NCI-H1417 treated with DMSO at 0.1 percent for 48 hours (cell line): ENCODE measurements around the gene CCR7.
A peak's percentile ranks its signal among the peaks of the same experiment; 100 is the strongest.
"Not testable (repeated sequence)": the region's sequence is repeated elsewhere in the genome, so short reads cannot be mapped to it uniquely, and the experiment has no call there.

Source experiments
- DNase-seq: peaks from one replicate; lab custom pipeline; 2025; lab: John Stamatoyannopoulos, UW

CCR7 gene

GRCh38 chr17:40597556-40598300 lies 32.5 kb upstream of the CCR7 start:
- no peak for DNase-seq

DNA sequence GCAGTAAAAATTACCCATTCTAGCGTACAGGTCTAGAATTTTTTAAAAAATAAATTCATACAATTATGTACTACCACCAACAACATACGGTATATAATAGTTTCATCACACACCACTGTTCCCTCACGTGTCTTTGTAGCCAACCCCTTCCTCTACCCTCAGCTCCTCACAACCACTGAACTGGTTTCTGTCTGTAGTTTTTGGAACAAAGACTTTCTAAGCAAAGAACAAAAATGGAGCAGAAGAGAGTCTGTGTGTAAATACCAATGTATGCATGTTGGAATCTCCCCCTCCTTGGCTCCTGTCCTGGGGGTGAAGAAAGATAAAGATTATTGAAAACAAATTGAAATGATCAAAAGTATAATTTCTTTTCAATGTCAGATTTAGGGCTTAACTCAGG lies 31.9 kb upstream of the CCR7 start:
- no peak for DNase-seq

DNA sequence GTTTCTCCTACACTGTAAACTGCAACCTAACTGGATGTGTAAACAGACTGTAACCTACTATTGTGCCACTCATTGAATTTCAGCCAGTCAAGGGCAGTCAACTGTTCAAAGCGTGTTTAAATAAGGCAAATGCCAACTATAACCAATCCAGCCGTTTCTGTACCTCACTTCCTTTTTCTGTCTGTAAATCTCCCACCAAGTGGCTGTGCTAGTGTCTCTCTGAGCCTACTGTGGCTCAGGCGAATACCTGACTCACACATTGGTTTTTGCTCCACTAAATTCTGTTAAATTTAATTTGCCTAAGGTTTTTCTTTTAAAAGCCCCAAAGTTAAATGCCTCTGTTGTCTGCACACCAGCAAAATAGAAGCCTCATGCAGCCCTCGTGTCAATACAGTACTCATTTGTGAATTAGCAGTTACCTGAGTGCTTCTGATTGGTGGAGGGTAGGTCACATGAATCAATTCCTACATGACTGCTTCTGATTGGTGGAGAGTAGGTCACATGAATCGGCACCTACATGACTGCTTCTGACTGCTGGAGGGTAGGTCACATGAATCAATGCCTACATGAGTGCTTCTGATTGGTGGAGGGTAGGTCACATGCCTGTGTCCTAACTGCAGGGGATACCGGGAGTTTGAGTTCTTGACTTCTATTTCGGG lies 31.1 kb upstream of the CCR7 start:
- DNase-seq = no peak

GRCh38 chr17:40590742-40591141 lies 25.5 kb upstream of the CCR7 start:
- DNase-seq = no peak

GRCh38 chr17:40588552-40588951 lies 23.3 kb upstream of the CCR7 start:
- DNase-seq = no peak

DNA sequence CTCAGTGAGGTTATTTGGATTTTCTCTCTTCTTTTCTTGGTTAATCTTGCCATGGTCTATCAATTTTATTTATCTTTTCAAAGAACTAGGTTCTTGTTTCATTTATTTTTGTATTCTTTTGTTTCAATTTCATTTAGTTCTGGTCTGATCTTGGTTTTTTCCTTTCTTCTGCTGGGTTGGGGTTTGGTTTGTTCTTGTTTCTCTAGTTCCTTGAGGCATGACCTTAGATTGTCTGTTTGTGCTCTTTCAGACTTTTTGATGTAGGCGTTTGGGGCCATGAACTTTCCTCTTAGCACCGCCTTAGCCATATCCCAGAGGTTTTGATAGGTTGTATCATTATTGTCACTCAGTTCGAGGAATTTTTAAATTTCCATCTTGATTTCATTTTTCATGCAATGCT lies 21.0 kb upstream of the CCR7 start:
- not testable (repeated sequence) for DNase-seq

DNA sequence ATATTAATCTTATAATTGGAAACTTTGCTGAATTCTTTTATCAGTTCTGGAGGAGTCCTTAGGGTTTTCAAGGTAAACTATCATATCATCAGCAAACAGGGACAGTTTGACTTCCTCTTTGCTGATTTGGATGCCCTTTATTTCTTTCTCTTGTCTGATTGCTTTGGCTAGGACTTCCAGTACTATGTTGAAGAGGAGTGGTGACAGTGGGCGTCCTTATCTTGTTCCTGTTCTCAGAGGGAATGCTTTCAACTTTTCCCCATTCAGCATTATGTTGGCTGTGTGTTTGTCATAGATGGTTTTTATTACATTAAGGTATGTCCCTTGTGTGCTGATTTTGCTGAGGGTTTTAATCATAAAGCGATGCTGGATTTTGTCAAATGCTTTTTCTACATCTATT lies 19.7 kb upstream of the CCR7 start:
- DNase-seq = not testable (repeated sequence)

- peak; percentile 18 for DNase-seq
Observed at GRCh38 chr17:40582328-40582901, 17.1 kb upstream of the CCR7 start.

DNA sequence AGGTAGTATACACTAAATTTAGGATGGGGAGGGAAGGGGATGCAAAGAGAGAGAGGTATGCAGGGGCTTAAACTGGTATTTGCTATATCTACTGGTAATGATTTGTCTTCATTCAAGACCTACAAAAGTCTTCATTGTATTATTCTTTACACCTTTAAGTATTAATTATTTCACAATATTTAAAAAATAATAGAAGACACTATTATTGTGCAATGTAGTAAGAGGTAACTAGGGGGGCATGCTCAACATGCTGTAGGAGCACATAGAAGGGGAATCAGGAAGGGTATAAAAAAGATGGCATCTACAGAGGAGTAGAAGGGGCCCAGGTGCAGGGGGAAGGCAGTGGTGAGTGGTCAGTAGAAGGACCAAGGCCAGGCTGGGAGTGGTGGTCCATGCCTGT lies 14.9 kb upstream of the CCR7 start:
- DNase-seq = no peak

DNA sequence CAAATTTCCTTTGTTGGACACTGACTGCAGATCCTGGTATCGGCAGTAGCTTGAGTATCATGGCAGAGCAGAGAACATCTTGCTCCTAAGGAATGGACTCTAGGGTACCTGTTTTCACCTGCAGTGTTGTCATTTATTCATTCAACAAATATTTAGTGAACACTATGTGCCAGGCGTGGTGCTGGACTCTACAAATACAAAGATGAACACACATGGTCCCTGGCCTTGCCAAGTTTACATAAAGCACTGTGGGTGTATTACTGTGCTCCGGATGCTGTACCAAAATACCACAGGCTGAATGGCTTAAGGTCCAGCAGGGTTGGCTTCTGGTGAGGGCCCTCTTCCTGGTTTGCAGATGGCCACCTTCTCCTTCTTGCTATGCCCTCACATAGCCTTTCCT lies 14.2 kb upstream of the CCR7 start:
- DNase-seq = no peak

DNA sequence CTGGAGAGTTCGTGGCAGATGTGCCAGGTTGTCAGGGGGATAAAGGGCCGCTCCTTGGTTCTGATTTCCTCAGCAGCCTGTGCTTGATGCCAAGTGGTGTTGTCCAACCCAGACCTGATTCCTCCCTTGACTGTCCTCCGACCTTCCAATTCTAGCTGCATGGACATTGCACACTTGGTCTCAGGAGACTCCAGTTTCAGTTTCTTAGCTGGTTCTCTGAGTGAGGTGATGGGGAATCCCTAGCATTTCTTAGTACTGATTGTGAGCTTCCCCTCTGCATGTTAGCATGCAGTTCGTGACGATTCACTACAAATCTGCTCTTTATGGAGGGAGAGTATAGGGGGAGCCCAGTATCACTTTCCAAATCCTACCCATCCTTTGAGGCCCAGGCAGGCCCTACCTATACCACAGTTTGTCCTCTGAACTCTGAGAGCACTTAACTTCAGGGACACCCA lies 12.4 kb upstream of the CCR7 start:
- no peak for DNase-seq

- no peak for DNase-seq
Observed at GRCh38 chr17:40576113-40576740, 11.0 kb upstream of the CCR7 start.

DNA sequence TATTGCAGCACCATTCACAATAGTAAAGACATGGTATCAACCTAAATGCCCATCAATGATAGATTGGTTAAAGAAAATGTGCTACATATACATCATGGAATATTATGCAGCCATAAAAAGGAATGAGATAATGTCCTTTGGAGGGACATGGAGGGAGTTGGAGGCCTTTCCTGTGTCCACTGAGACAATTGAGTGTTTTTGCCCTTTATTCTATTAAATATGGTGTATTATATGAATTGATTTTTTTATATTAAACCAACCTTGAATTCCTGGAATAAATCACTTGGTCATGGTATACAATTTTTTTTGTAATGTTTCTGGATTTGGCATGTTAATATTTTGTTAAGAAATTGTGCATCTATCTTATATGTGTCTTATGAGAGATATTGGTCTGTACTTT lies 9.0 kb upstream of the CCR7 start:
- DNase-seq = no peak

DNA sequence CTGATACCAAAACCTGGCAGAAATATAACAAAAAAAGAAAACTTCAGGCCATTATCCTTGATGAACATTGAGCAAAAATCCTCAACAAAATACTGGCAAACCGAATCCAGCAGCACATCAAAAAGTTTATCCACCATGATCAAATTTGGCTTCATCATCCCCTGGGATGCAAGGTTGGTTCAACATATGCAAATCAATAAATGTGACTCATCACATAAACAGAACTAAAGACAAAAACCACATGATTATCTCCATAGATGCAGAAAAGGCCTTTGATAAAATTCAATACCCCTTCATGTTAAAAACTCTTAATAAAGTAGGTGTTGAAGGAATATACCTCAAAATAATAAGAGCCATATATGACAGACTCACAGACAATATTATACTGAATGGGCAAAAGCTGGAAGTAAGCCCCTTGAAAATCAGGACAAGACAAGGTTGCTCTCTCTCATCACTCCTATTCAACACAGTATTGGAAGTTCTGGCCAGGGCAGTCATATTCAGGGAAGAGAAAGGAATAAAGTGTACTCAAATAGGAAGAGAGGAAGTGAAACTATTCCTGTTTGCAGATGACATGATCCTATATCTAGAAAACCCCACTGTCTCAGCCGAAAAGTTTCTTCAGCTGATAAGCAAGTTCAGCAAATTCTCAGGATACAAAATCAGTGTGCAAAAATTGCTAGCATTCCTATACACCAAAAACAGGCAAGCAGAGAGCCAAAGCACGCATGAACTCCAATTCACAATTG lies 7.1 kb upstream of the CCR7 start:
- not testable (repeated sequence) for DNase-seq

DNA sequence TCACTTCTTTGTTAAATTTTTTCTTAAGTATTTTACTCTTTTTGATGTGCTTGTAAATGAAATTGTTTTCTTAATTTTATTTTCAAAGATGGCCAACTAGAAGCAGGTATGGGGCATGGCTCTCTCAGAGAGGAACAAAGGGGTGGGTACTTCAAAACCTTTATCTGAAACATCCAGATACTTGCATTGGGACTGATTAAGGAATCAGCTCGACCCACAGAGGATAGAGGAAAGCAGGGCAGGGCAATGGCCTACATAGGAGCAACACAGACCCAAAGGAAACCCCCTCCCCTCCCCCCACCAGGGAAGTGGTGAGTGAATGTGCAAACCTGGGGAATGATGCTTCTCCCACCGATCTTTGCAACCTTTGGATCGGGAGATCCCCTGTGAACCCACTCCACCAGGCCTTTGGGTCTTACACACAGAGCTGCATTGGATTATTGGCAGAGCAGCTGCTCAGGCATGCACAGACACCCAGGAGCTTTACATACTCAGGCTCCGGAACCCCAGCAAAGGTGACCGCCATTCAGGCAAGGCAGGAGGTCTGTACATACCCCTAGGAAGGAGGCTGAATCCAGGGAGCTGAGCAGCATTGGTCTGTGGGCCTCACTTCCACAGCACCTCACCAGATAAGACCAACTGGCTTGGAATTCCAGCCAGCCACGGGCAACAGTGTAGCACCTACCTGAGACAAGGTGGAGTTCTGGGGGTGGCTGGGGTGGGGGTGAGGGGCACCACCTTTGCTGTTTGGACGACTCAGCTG lies 3.0 kb upstream of the CCR7 start:
- no peak for DNase-seq

DNA sequence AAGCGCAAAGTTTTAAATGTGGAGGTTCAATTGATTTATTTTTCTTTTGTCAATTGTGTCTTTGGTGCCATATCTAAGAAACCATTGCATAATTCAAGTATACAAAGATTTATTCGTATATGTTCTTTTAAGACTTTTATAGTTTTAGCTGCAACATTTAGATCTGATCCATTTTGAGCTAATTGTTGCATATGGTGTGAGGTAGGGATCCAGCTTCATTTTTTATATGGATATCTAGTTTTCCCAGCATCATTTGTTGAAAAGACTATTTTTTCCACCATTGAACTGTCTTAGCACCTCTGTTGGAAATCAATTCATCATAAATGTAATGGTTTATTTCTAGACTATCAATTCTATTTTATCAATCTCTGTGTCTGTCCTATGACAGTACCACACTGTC lies 2.1 kb upstream of the CCR7 start:
- no peak for DNase-seq

DNA sequence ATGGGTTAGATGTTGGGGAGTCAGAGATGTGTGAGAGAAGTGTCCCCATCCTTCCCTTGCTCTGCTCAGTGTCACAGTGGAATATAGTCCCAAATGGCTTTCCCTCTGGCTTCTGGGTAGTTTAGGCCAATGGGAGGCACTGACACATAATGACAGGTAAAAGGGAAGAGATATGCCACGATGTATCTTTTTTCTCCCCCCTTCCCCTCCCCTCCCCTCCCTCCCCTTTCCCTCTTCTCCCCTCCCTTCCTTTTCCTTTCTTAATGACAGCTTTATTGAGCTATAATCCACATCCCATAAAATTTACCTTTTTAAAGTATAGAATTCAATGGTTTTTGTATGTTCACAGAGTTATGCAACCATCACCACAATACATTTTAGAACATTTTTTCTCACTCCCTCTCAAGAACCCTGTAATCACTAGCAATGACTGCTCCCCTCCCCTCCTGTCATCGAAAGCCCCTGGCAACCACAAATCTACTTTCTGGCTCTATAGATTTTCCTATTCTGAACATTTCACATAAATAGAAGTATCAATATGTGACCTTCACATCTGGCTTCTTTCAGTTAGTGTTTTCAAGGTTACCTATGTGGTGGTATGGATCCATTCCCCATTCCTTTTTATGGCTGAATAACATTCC lies 617 bp upstream of the CCR7 start:
- no peak for DNase-seq

DNA sequence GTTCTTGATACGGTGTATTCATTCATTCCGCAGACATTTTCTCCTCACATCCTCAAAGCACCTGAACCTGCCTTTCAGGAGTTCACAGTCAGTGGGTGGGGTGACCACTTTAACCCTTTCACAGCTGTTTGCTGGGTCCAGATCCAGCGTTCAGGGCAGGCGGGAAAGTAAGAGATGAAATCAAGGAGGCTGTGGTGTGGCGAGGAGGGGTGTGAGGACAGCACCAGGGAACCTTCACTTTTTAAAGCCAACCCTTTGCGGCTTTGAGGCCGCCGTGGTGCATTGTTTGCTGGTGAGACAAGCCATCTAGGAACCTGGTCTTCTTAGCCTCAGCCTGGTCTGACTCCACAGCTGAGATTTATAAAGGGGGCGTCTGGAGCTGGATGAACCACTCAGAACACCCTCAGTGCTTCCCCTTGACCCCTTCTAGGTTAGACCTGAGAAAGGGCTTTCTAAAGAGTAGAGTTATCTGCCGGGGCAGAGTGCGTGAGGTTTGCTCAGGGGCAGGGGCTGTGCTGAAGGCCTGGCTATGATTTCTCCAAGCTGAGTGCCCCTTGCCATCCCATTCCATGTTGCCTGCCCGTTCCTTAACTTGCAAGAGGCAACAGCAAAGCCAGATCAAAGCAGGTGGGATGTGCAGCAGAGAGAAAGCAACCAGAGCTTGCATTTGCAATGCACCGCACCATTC lies 933 bp downstream of the CCR7 start:
- DNase-seq = no peak

GRCh38 chr17:40563220-40564052 lies 1.8 kb downstream of the CCR7 start:
- no peak for DNase-seq
